NK-92 treated with Interleukin-12 subunit alpha and Interleukin-12 subunit beta, amount 100 ng/mL, for 24 hours (cell line): ENCODE data around the gene CYGB.
"Not testable (repeated sequence)": the region's sequence is repeated elsewhere in the genome, so short reads cannot be mapped to it uniquely, and the experiment has no call there.

ENCODE experiments used
- DNase-seq: peaks from one replicate; lab custom pipeline; 2025; lab: John Stamatoyannopoulos, UW

Gene CYGB

GRCh38 chr17:76538281-76538931 is 897 bp upstream of the CYGB start:
- no peak for DNase-seq

- DNase-seq = no peak
These were observed 276 bp downstream of the CYGB start for GRCh38 chr17:76537288-76537577.

GRCh38 chr17:76536511-76537287 is 810 bp downstream of the CYGB start:
- no peak for DNase-seq

- DNase-seq = no peak
These were observed 1.6 kb downstream of the CYGB start for GRCh38 chr17:76535788-76536510.

GRCh38 chr17:76534831-76535732 is 2.4 kb downstream of the CYGB start:
- DNase-seq = no peak

- DNase-seq = not testable (repeated sequence)
These were observed 3.7 kb downstream of the CYGB start for GRCh38 chr17:76533640-76534359.

- no peak for DNase-seq
These were observed 5.3 kb downstream of the CYGB start for GRCh38 chr17:76532072-76532651.

GRCh38 chr17:76531486-76532038 is 5.9 kb downstream of the CYGB start:
- DNase-seq = no peak

GRCh38 chr17:76530811-76531485 is 6.6 kb downstream of the CYGB start:
- no peak for DNase-seq

- DNase-seq = no peak
These were observed 7.3 kb downstream of the CYGB start for GRCh38 chr17:76530095-76530723.

GRCh38 chr17:76529224-76530094 is 8.1 kb downstream of the CYGB start:
- no peak for DNase-seq

GRCh38 chr17:76528528-76529223 is 8.8 kb downstream of the CYGB start:
- DNase-seq = no peak

GRCh38 chr17:76528156-76528527 is 9.4 kb downstream of the CYGB start:
- DNase-seq = no peak

GRCh38 chr17:76527430-76528111 is 9.9 kb downstream of the CYGB start:
- DNase-seq = no peak

GRCh38 chr17:76527016-76527415 is 10.5 kb downstream of the CYGB start:
- not testable (repeated sequence) for DNase-seq

- not testable (repeated sequence) for DNase-seq
These were observed 12.0 kb downstream of the CYGB start for GRCh38 chr17:76525513-76525833.

- DNase-seq = no peak
These were observed 12.7 kb downstream of the CYGB start for GRCh38 chr17:76524598-76525512.
